Measurements from ENCODE around the gene SMIM21. TPM values are rescaled to one million over a fixed set of nuclear protein-coding genes. Genes with fewer than 3 reads are reported as not detected.

The SMIM21 gene
- total RNA-seq, 1 experiment from 2014 or later = not detected

DNA sequence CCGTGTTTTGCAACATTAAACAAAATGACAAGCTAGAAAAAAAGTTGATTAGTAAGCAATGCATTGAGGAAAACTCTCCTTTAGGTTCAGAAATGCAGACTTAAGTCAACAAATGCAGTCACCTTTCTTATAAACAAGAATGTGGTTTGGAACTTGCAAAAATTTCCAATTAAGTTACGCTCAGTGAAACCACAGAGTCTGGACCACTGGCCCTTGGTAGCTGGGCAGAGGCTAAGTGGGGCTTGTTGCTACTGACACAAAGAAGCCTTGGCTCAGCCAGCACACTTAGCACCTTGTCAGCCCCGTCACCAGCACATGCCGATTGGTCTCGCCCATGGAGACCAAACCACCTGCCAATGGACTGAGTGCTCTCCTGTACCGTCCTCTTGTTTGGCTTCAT is 53.0 kb downstream of the SMIM21 start (continued):
- TF ChIP-seq, protein P1, sequence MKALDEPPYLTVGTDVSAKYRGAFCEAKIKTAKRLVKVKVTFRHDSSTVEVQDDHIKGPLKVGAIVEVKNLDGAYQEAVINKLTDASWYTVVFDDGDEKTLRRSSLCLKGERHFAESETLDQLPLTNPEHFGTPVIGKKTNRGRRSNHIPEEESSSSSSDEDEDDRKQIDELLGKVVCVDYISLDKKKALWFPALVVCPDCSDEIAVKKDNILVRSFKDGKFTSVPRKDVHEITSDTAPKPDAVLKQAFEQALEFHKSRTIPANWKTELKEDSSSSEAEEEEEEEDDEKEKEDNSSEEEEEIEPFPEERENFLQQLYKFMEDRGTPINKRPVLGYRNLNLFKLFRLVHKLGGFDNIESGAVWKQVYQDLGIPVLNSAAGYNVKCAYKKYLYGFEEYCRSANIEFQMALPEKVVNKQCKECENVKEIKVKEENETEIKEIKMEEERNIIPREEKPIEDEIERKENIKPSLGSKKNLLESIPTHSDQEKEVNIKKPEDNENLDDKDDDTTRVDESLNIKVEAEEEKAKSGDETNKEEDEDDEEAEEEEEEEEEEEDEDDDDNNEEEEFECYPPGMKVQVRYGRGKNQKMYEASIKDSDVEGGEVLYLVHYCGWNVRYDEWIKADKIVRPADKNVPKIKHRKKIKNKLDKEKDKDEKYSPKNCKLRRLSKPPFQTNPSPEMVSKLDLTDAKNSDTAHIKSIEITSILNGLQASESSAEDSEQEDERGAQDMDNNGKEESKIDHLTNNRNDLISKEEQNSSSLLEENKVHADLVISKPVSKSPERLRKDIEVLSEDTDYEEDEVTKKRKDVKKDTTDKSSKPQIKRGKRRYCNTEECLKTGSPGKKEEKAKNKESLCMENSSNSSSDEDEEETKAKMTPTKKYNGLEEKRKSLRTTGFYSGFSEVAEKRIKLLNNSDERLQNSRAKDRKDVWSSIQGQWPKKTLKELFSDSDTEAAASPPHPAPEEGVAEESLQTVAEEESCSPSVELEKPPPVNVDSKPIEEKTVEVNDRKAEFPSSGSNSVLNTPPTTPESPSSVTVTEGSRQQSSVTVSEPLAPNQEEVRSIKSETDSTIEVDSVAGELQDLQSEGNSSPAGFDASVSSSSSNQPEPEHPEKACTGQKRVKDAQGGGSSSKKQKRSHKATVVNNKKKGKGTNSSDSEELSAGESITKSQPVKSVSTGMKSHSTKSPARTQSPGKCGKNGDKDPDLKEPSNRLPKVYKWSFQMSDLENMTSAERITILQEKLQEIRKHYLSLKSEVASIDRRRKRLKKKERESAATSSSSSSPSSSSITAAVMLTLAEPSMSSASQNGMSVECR (CRISPR knock-in tag; IDR thresholded peaks at IDR 0.05; ENCODE audit: borderline replicate concordance) = no peak
- TF ChIP-seq GRHL2 (CRISPR knock-in tag; IDR thresholded peaks at IDR 0.05; ENCODE audit: insufficient replicate concordance, severe bottlenecking) (no peak), ETV6 (CRISPR knock-in tag; IDR thresholded peaks at IDR 0.05) (no peak), RELA (CRISPR knock-in tag; IDR thresholded peaks at IDR 0.05; ENCODE audit: borderline replicate concordance) (no peak), ZNF396 (CRISPR knock-in tag; IDR thresholded peaks at IDR 0.05; ENCODE audit: borderline replicate concordance) (no peak)
- TF ChIP-seq, protein P2, sequence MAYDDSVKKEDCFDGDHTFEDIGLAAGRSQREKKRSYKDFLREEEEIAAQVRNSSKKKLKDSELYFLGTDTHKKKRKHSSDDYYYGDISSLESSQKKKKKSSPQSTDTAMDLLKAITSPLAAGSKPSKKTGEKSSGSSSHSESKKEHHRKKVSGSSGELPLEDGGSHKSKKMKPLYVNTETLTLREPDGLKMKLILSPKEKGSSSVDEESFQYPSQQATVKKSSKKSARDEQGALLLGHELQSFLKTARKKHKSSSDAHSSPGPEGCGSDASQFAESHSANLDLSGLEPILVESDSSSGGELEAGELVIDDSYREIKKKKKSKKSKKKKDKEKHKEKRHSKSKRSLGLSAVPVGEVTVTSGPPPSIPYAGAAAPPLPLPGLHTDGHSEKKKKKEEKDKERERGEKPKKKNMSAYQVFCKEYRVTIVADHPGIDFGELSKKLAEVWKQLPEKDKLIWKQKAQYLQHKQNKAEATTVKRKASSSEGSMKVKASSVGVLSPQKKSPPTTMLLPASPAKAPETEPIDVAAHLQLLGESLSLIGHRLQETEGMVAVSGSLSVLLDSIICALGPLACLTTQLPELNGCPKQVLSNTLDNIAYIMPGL (CRISPR knock-in tag; IDR thresholded peaks at IDR 0.05) = no peak
- TF ChIP-seq, protein P3, sequence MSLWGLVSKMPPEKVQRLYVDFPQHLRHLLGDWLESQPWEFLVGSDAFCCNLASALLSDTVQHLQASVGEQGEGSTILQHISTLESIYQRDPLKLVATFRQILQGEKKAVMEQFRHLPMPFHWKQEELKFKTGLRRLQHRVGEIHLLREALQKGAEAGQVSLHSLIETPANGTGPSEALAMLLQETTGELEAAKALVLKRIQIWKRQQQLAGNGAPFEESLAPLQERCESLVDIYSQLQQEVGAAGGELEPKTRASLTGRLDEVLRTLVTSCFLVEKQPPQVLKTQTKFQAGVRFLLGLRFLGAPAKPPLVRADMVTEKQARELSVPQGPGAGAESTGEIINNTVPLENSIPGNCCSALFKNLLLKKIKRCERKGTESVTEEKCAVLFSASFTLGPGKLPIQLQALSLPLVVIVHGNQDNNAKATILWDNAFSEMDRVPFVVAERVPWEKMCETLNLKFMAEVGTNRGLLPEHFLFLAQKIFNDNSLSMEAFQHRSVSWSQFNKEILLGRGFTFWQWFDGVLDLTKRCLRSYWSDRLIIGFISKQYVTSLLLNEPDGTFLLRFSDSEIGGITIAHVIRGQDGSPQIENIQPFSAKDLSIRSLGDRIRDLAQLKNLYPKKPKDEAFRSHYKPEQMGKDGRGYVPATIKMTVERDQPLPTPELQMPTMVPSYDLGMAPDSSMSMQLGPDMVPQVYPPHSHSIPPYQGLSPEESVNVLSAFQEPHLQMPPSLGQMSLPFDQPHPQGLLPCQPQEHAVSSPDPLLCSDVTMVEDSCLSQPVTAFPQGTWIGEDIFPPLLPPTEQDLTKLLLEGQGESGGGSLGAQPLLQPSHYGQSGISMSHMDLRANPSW (CRISPR knock-in tag; conservative IDR thresholded peaks at IDR 0.05; ENCODE audit: low read depth) = no peak
- TF ChIP-seq, protein P4, sequence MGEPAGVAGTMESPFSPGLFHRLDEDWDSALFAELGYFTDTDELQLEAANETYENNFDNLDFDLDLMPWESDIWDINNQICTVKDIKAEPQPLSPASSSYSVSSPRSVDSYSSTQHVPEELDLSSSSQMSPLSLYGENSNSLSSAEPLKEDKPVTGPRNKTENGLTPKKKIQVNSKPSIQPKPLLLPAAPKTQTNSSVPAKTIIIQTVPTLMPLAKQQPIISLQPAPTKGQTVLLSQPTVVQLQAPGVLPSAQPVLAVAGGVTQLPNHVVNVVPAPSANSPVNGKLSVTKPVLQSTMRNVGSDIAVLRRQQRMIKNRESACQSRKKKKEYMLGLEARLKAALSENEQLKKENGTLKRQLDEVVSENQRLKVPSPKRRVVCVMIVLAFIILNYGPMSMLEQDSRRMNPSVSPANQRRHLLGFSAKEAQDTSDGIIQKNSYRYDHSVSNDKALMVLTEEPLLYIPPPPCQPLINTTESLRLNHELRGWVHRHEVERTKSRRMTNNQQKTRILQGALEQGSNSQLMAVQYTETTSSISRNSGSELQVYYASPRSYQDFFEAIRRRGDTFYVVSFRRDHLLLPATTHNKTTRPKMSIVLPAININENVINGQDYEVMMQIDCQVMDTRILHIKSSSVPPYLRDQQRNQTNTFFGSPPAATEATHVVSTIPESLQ (CRISPR knock-in tag; IDR thresholded peaks at IDR 0.05) = no peak

DNA sequence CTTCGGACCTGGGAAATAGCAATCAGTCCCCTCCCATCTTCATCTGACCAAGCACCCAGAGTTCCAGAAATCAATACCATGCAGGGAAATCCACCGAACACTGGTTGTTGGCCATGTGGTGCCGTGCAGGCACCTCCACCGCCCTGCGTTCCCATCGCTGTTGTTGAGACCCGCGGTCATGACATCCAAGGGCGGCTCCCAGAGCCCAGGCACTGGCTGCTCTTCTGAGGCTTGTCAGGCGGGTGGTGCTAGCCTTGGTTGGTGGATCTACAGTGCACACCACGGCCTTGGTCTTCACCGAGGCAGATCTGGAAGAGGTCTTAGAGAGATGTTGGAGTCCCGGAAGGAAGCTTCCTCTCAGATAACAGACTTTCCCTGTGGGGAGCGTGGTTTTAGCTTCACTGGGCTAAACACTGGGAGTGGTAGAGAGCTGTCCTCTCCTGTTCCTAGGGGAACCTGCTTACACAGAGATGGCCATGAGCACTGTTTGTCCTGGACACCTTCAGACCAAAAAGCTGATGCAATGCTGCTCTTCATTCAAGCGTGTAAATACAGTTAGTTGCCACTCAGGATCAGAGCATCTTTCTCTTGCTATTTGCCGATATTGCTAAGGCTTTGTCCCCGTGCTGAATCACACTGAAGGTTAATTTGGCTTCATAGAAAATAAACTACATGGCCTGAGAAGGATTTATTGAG is 58.3 kb downstream of the SMIM21 start:
- Mint-ChIP-seq H3K27me3 (ENCODE audit: low read depth) (no peaks in the 10 kb centered on the region), H3K36me3 (peaks cover 7% of the 10 kb centered on the region; the same call in 1 of the 2 replicates), H3K9me3 (peaks cover 22% of the 10 kb centered on the region), H3K4me3 (no peak overlapping the region), H3K27ac (no peak overlapping the region), H3K4me1 (peaks cover 6% of the 10 kb centered on the region)
- ATAC-seq = no peak
- POLR2A ChIA-PET = no interaction called here
- CTCF ChIA-PET = no interaction called here
- DNase-seq (ENCODE audit: low spot score) = no peak
- TF ChIP-seq, protein P5, sequence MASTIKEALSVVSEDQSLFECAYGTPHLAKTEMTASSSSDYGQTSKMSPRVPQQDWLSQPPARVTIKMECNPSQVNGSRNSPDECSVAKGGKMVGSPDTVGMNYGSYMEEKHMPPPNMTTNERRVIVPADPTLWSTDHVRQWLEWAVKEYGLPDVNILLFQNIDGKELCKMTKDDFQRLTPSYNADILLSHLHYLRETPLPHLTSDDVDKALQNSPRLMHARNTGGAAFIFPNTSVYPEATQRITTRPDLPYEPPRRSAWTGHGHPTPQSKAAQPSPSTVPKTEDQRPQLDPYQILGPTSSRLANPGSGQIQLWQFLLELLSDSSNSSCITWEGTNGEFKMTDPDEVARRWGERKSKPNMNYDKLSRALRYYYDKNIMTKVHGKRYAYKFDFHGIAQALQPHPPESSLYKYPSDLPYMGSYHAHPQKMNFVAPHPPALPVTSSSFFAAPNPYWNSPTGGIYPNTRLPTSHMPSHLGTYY (CRISPR knock-in tag; IDR thresholded peaks at IDR 0.05) = no peak
- TF ChIP-seq, protein P6, sequence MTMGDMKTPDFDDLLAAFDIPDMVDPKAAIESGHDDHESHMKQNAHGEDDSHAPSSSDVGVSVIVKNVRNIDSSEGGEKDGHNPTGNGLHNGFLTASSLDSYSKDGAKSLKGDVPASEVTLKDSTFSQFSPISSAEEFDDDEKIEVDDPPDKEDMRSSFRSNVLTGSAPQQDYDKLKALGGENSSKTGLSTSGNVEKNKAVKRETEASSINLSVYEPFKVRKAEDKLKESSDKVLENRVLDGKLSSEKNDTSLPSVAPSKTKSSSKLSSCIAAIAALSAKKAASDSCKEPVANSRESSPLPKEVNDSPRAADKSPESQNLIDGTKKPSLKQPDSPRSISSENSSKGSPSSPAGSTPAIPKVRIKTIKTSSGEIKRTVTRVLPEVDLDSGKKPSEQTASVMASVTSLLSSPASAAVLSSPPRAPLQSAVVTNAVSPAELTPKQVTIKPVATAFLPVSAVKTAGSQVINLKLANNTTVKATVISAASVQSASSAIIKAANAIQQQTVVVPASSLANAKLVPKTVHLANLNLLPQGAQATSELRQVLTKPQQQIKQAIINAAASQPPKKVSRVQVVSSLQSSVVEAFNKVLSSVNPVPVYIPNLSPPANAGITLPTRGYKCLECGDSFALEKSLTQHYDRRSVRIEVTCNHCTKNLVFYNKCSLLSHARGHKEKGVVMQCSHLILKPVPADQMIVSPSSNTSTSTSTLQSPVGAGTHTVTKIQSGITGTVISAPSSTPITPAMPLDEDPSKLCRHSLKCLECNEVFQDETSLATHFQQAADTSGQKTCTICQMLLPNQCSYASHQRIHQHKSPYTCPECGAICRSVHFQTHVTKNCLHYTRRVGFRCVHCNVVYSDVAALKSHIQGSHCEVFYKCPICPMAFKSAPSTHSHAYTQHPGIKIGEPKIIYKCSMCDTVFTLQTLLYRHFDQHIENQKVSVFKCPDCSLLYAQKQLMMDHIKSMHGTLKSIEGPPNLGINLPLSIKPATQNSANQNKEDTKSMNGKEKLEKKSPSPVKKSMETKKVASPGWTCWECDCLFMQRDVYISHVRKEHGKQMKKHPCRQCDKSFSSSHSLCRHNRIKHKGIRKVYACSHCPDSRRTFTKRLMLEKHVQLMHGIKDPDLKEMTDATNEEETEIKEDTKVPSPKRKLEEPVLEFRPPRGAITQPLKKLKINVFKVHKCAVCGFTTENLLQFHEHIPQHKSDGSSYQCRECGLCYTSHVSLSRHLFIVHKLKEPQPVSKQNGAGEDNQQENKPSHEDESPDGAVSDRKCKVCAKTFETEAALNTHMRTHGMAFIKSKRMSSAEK (CRISPR knock-in tag; IDR thresholded peaks at IDR 0.05; ENCODE audit: borderline replicate concordance) = no peak
- TF ChIP-seq, protein P7, sequence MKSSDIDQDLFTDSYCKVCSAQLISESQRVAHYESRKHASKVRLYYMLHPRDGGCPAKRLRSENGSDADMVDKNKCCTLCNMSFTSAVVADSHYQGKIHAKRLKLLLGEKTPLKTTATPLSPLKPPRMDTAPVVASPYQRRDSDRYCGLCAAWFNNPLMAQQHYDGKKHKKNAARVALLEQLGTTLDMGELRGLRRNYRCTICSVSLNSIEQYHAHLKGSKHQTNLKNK (CRISPR knock-in tag; IDR thresholded peaks at IDR 0.05) = no peak
- TF ChIP-seq ZNF671 (CRISPR knock-in tag; IDR thresholded peaks at IDR 0.05) = no peak
- no peak for TF ChIP-seq IRF2 (CRISPR knock-in tag; IDR thresholded peaks at IDR 0.05; ENCODE audit: borderline replicate concordance, low read depth)
- no peak for TF ChIP-seq SMAD4 (CRISPR knock-in tag; IDR thresholded peaks at IDR 0.05)
- TF ChIP-seq, protein P8, sequence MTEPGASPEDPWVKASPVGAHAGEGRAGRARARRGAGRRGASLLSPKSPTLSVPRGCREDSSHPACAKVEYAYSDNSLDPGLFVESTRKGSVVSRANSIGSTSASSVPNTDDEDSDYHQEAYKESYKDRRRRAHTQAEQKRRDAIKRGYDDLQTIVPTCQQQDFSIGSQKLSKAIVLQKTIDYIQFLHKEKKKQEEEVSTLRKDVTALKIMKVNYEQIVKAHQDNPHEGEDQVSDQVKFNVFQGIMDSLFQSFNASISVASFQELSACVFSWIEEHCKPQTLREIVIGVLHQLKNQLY (CRISPR knock-in tag; IDR thresholded peaks at IDR 0.05) = no peak
